GM12873 (cell line): ENCODE measurements around the gene FCSK.

Source experiments
- CTCF ChIP-seq: IDR thresholded peaks from 2 replicates; pipeline ENCODE4 v1.5.1; 2012; ENCODE audit warnings: low read depth, mild to moderate bottlenecking, moderate library complexity, low read length, control low read depth; ENCODE audit not compliant: insufficient read depth; ENCODE audit errors: missing control alignments

The FCSK gene

GRCh38 chr16:70483426-70483825, 29.0 kb downstream of the FCSK start:
- TF ChIP-seq CTCF: no peak

GRCh38 chr16:70484867-70485266, 30.5 kb downstream of the FCSK start:
- no peak for TF ChIP-seq CTCF

GRCh38 chr16:70490261-70490660, 35.9 kb downstream of the FCSK start:
- TF ChIP-seq CTCF: no peak

GRCh38 chr16:70493802-70494201, 39.4 kb downstream of the FCSK start:
- no peak for TF ChIP-seq CTCF

- no peak for TF ChIP-seq CTCF
Observed at GRCh38 chr16:70494202-70494770, 39.9 kb downstream of the FCSK start.

- no peak for TF ChIP-seq CTCF
Observed at GRCh38 chr16:70494777-70495176, 40.4 kb downstream of the FCSK start.

- TF ChIP-seq CTCF: no peak
Observed at GRCh38 chr16:70495425-70496182, 41.2 kb downstream of the FCSK start.
